ENCODE results near the gene UBE2L3.
"Not testable (repeated sequence)": the region's sequence is repeated elsewhere in the genome, so short reads cannot be mapped to it uniquely, and the experiment has no call there.

The UBE2L3 gene
- 41.2 to 67.0 (median 58.8) reads per million in 3 donors for total RNA-seq

- DNase-seq, result peak; percentile 63 to 75 (median 69)
- peak within 1 kb of the TSS; percentile 91 for H3K27ac ChIP-seq (ENCODE audit: insufficient read depth, low read length, poor library complexity, severe bottlenecking)
- H3K9me3 ChIP-seq (ENCODE audit: control insufficient read depth, low read length), result no peaks in the 10 kb centered on the region
- H3K4me3 ChIP-seq (ENCODE audit: insufficient read depth, low read depth, low read length, poor library complexity, severe bottlenecking), result peak within 1 kb of the TSS; percentile 79
- H3K4me1 ChIP-seq (ENCODE audit: control insufficient read depth, insufficient read depth, low read length, poor library complexity, severe bottlenecking), result peaks cover 34% of the 10 kb centered on the region
- H3K36me3 ChIP-seq (ENCODE audit: control insufficient read depth, insufficient read depth, low read length), result peaks cover 2% of the 10 kb centered on the region
- H3K27me3 ChIP-seq (replicated peaks; ENCODE audit: control insufficient read depth, insufficient read depth, low read length, poor library complexity, severe bottlenecking), result no peaks in the 10 kb centered on the region
These were observed at the start of gene UBE2L3 for GRCh38 chr22:21567456-21568346. Gene UBE2L3, plus strand, starts transcription at chr22:21567714. Its CDS starts 31 bp downstream, at chr22:21567745.

- DNase-seq; H3K36me3 ChIP-seq (ENCODE audit: control insufficient read depth, insufficient read depth, low read length); H3K4me1 ChIP-seq (ENCODE audit: control insufficient read depth, insufficient read depth, low read length, poor library complexity, severe bottlenecking); H3K27ac ChIP-seq (ENCODE audit: insufficient read depth, low read length, poor library complexity, severe bottlenecking); H3K27me3 ChIP-seq (replicated peaks; ENCODE audit: control insufficient read depth, insufficient read depth, low read length, poor library complexity, severe bottlenecking); H3K9me3 ChIP-seq (ENCODE audit: control insufficient read depth, low read length); H3K4me3 ChIP-seq (ENCODE audit: insufficient read depth, low read depth, low read length, poor library complexity, severe bottlenecking): not testable (repeated sequence)
These were observed 40.6 kb upstream of the UBE2L3 start for GRCh38 chr22:21526705-21527500.

- H3K36me3 ChIP-seq (ENCODE audit: control insufficient read depth, insufficient read depth, low read length), result not testable (repeated sequence)
These were observed 36.0 kb upstream of the UBE2L3 start for GRCh38 chr22:21531525-21531924.

GRCh38 chr22:21532863-21533648 lies 34.5 kb upstream of the UBE2L3 start:
- not testable (repeated sequence) for H3K27ac ChIP-seq (ENCODE audit: insufficient read depth, low read length, poor library complexity, severe bottlenecking); H3K9me3 ChIP-seq (ENCODE audit: control insufficient read depth, low read length); DNase-seq; H3K27me3 ChIP-seq (replicated peaks; ENCODE audit: control insufficient read depth, insufficient read depth, low read length, poor library complexity, severe bottlenecking); H3K4me1 ChIP-seq (ENCODE audit: control insufficient read depth, insufficient read depth, low read length, poor library complexity, severe bottlenecking); H3K36me3 ChIP-seq (ENCODE audit: control insufficient read depth, insufficient read depth, low read length); H3K4me3 ChIP-seq (ENCODE audit: insufficient read depth, low read depth, low read length, poor library complexity, severe bottlenecking)

More at GRCh38 chr22:21531525-21531924, 36.0 kb upstream of the UBE2L3 start:
- H3K27ac ChIP-seq (ENCODE audit: insufficient read depth, low read length, poor library complexity, severe bottlenecking); H3K4me1 ChIP-seq (ENCODE audit: control insufficient read depth, insufficient read depth, low read length, poor library complexity, severe bottlenecking); DNase-seq; H3K27me3 ChIP-seq (replicated peaks; ENCODE audit: control insufficient read depth, insufficient read depth, low read length, poor library complexity, severe bottlenecking); H3K9me3 ChIP-seq (ENCODE audit: control insufficient read depth, low read length); H3K4me3 ChIP-seq (ENCODE audit: insufficient read depth, low read depth, low read length, poor library complexity, severe bottlenecking): not testable (repeated sequence)

- not testable (repeated sequence) for H3K36me3 ChIP-seq (ENCODE audit: control insufficient read depth, insufficient read depth, low read length); H3K4me3 ChIP-seq (ENCODE audit: insufficient read depth, low read depth, low read length, poor library complexity, severe bottlenecking); DNase-seq; H3K27ac ChIP-seq (ENCODE audit: insufficient read depth, low read length, poor library complexity, severe bottlenecking); H3K4me1 ChIP-seq (ENCODE audit: control insufficient read depth, insufficient read depth, low read length, poor library complexity, severe bottlenecking); H3K27me3 ChIP-seq (replicated peaks; ENCODE audit: control insufficient read depth, insufficient read depth, low read length, poor library complexity, severe bottlenecking); H3K9me3 ChIP-seq (ENCODE audit: control insufficient read depth, low read length)
These were observed 27.7 kb upstream of the UBE2L3 start for GRCh38 chr22:21539862-21540261.

GRCh38 chr22:21544432-21545322 lies 22.8 kb upstream of the UBE2L3 start:
- H3K4me1 ChIP-seq (ENCODE audit: control insufficient read depth, insufficient read depth, low read length, poor library complexity, severe bottlenecking); DNase-seq; H3K27me3 ChIP-seq (replicated peaks; ENCODE audit: control insufficient read depth, insufficient read depth, low read length, poor library complexity, severe bottlenecking); H3K36me3 ChIP-seq (ENCODE audit: control insufficient read depth, insufficient read depth, low read length); H3K27ac ChIP-seq (ENCODE audit: insufficient read depth, low read length, poor library complexity, severe bottlenecking); H3K4me3 ChIP-seq (ENCODE audit: insufficient read depth, low read depth, low read length, poor library complexity, severe bottlenecking); H3K9me3 ChIP-seq (ENCODE audit: control insufficient read depth, low read length): not testable (repeated sequence)

- H3K27me3 ChIP-seq (replicated peaks; ENCODE audit: control insufficient read depth, insufficient read depth, low read length, poor library complexity, severe bottlenecking); H3K4me1 ChIP-seq (ENCODE audit: control insufficient read depth, insufficient read depth, low read length, poor library complexity, severe bottlenecking); H3K4me3 ChIP-seq (ENCODE audit: insufficient read depth, low read depth, low read length, poor library complexity, severe bottlenecking); H3K27ac ChIP-seq (ENCODE audit: insufficient read depth, low read length, poor library complexity, severe bottlenecking); DNase-seq; H3K9me3 ChIP-seq (ENCODE audit: control insufficient read depth, low read length); H3K36me3 ChIP-seq (ENCODE audit: control insufficient read depth, insufficient read depth, low read length): not testable (repeated sequence)
These were observed 18.0 kb upstream of the UBE2L3 start for GRCh38 chr22:21549558-21549957.

GRCh38 chr22:21550008-21550677 lies 17.4 kb upstream of the UBE2L3 start:
- DNase-seq; H3K4me3 ChIP-seq (ENCODE audit: insufficient read depth, low read depth, low read length, poor library complexity, severe bottlenecking); H3K9me3 ChIP-seq (ENCODE audit: control insufficient read depth, low read length); H3K27me3 ChIP-seq (replicated peaks; ENCODE audit: control insufficient read depth, insufficient read depth, low read length, poor library complexity, severe bottlenecking); H3K27ac ChIP-seq (ENCODE audit: insufficient read depth, low read length, poor library complexity, severe bottlenecking); H3K36me3 ChIP-seq (ENCODE audit: control insufficient read depth, insufficient read depth, low read length); H3K4me1 ChIP-seq (ENCODE audit: control insufficient read depth, insufficient read depth, low read length, poor library complexity, severe bottlenecking): not testable (repeated sequence)

GRCh38 chr22:21550678-21551047 lies 16.9 kb upstream of the UBE2L3 start:
- H3K27ac ChIP-seq (ENCODE audit: insufficient read depth, low read length, poor library complexity, severe bottlenecking); DNase-seq; H3K4me3 ChIP-seq (ENCODE audit: insufficient read depth, low read depth, low read length, poor library complexity, severe bottlenecking); H3K27me3 ChIP-seq (replicated peaks; ENCODE audit: control insufficient read depth, insufficient read depth, low read length, poor library complexity, severe bottlenecking); H3K36me3 ChIP-seq (ENCODE audit: control insufficient read depth, insufficient read depth, low read length); H3K4me1 ChIP-seq (ENCODE audit: control insufficient read depth, insufficient read depth, low read length, poor library complexity, severe bottlenecking); H3K9me3 ChIP-seq (ENCODE audit: control insufficient read depth, low read length): not testable (repeated sequence)
